K562 (cell line): ENCODE data around the gene PPIL6. TPM values are rescaled to one million over a fixed set of nuclear protein-coding genes. Genes with fewer than 3 reads are reported as not detected.

ENCODE experiments used
- ATAC-seq: fragments of 200-7000 bp; cut with Tn5 transposase; 3 replicates; pipeline ENCODE4 v1.9.1; 2020; ENCODE audit warnings: moderate library complexity
- BruUV-seq: library from RNA; stranded (reverse); fragments of 400-500 nt; replicated peaks from 2 replicates; lab custom pipeline; 2021; lab: Mats Ljungman, UMichigan
- CTCF ChIA-PET: fragments of 300-600 bp; formaldehyde crosslinking; extraction: SDS; loops from one replicate; lab custom pipeline; 2021; ENCODE audit warnings: low intra/inter-chr PET ratio; lab: Yijun Ruan, JAX
- POLR2A ChIA-PET: fragments of 300-600, 350-650 bp; sonication (Branson Sonifier 250); formaldehyde crosslinking; extraction: SDS; loops from one replicate; lab custom pipeline; 2021; ENCODE audit warnings: antibody characterized with exemption, inconsistent platforms; lab: Yijun Ruan, JAX
- DNase-seq, 4 experiments: peaks; one replicate each; pipeline versions ENCODE4 v3.0.0 to v3.0.0-alpha.2; 2011 to 2018; ENCODE audit warnings: low spot score in 3 of 4, mixed read lengths in 3 of 4; ENCODE audit errors: extremely low read depth in 1 of 4
- FAIRE-seq: peaks from 2 replicates; lab custom pipeline; 2011; peaks lifted over from hg19 to GRCh38; lab: Jason Lieb, UNC
- H2AFZ ChIP-seq: 2 replicates; pipeline ENCODE4 v1.6.0; 2011; ENCODE audit warnings: low read depth, low read length, control low read depth, inconsistent platforms
- H3K27ac ChIP-seq: fragments of 200-600 bp; 3 replicates; pipeline ENCODE4 v1.8.0; 2011; ENCODE audit warnings: low read depth, mild to moderate bottlenecking, control low read depth, inconsistent platforms, low read length, moderate library complexity, mixed read lengths; ENCODE audit errors: extremely low read depth
- H3K27me3 ChIP-seq, 2 experiments: fragments of 300-600 bp in 1 of 2; 2 replicates in 1 of 2; 3 replicates in 1 of 2; pipeline versions ENCODE4 v1.6.0 to v1.8.0; 2011; ENCODE audit warnings: inconsistent platforms in 2 of 2, low read length in 2 of 2, mild to moderate bottlenecking in 1 of 2, mixed read lengths in 1 of 2, moderate library complexity in 1 of 2; ENCODE audit not compliant: control insufficient read depth in 2 of 2, insufficient read depth in 2 of 2
- H3K36me3 ChIP-seq: fragments of 300-600 bp; 3 replicates; pipeline ENCODE4 v1.8.0; 2011; ENCODE audit warnings: mild to moderate bottlenecking, low read length, inconsistent platforms; ENCODE audit not compliant: control insufficient read depth, insufficient read depth
- H3K4me1 ChIP-seq, 2 experiments: fragments of 200-600 bp in 1 of 2; replicated peaks in 1 of 2; 2 replicates in 1 of 2; 3 replicates in 1 of 2; pipeline versions ENCODE4 v1.5.1 to v1.8.0; 2011; ENCODE audit warnings: inconsistent platforms in 2 of 2, low read length in 2 of 2, mild to moderate bottlenecking in 1 of 2, mixed read lengths in 1 of 2, moderate library complexity in 1 of 2; ENCODE audit not compliant: control insufficient read depth in 2 of 2, insufficient read depth in 2 of 2
- H3K4me2 ChIP-seq: 2 replicates; pipeline ENCODE4 v1.6.1; 2011; ENCODE audit warnings: low read length, control low read depth, inconsistent platforms, mixed read lengths; ENCODE audit not compliant: insufficient read depth
- H3K4me3 ChIP-seq: fragments of 200-600 bp; sonication (generic), shearing (Covaris generic); 2 replicates; pipeline ENCODE4 v1.5.1; 2016; ENCODE audit warnings: control low read depth, inconsistent platforms
- H3K79me2 ChIP-seq: fragments of 200-600 bp; 3 replicates; pipeline ENCODE4 v1.8.0; 2011; ENCODE audit warnings: low read length, inconsistent platforms; ENCODE audit not compliant: control insufficient read depth, insufficient read depth
- H3K9ac ChIP-seq, 2 experiments: 2 replicates each; pipeline versions ENCODE4 v1.6.0 to v1.6.1; 2011; ENCODE audit warnings: low read depth in 2 of 2, low read length in 2 of 2, control low read depth in 1 of 2, inconsistent platforms in 1 of 2, mild to moderate bottlenecking in 1 of 2, mixed read lengths in 1 of 2; ENCODE audit not compliant: insufficient read depth in 1 of 2
- H3K9me1 ChIP-seq: one replicate; pipeline ENCODE4 v1.6.0; 2011; ENCODE audit warnings: inconsistent platforms, mild to moderate bottlenecking, low read length, moderate library complexity; ENCODE audit not compliant: control insufficient read depth, insufficient read depth
- H3K9me3 ChIP-seq: replicated peaks from 2 replicates; pipeline ENCODE4 v1.5.1; 2011; ENCODE audit warnings: low read depth, low read length, inconsistent platforms; ENCODE audit not compliant: control insufficient read depth, insufficient read depth
- H4K20me1 ChIP-seq: replicated peaks from 2 replicates; pipeline ENCODE4 v1.6.1; 2011; ENCODE audit warnings: low read length, inconsistent platforms, mixed read lengths; ENCODE audit not compliant: control insufficient read depth, insufficient read depth
- CREM ChIP-seq: IDR thresholded peaks from 2 replicates; pipeline ENCODE4 v1.6.1; 2014; ENCODE audit warnings: antibody characterized with exemption, low read depth
- HMG20B ChIP-seq: fragments of 250-450 bp; sonication (Bioruptor Pico); IDR thresholded peaks from 2 replicates; pipeline ENCODE4 v1.5.0; 2021; ENCODE audit warnings: mild to moderate bottlenecking
- POLR2A ChIP-seq: fragments of 450-650 bp; conservative IDR thresholded peaks from 2 replicates; pipeline ENCODE4 v1.6.1; 2016
- TEAD2 ChIP-seq: fragments of 450-650 bp; IDR thresholded peaks from 2 replicates; pipeline ENCODE4 v1.6.1; 2016; ENCODE audit warnings: missing genetic modification characterization, control low read depth, missing compliant biosample characterization
- ZNF253 ChIP-seq: fragments of 250-450 bp; sonication (Bioruptor Pico); conservative IDR thresholded peaks from 2 replicates; pipeline ENCODE4 v1.6.1; 2021; ENCODE audit warnings: mild to moderate bottlenecking
- ZNF695 ChIP-seq: fragments of 450-650 bp; formaldehyde crosslinking; IDR thresholded peaks from 2 replicates; pipeline ENCODE4 v1.4.0; 2020; ENCODE audit warnings: mild to moderate bottlenecking, moderate library complexity
- WGBS: fragments of 100-300 bp; shearing (Covaris generic); methylation state at CpG from one replicate; pipeline ENCODE4 v1.1.6; 2016; ENCODE audit warnings: low coverage, mixed read lengths; ENCODE audit not compliant: insufficient coverage; ENCODE audit errors: missing lambda C conversion rate; 5-methylcytosine and 5-hydroxymethylcytosine counted together
- in situ Hi-C: fragments of 300-500 bp; cut with MboI; formaldehyde crosslinking; loops from 4 replicates; pipeline ENCODE4 v1.15.0; 2018; ENCODE audit warnings: inconsistent platforms, mixed read lengths
- intact Hi-C: fragments of 100-400 bp; cut with micrococcal nuclease; formaldehyde crosslinking; loops from 2 replicates; pipeline ENCODE4 v1.14.2; 2022
- polyA plus RNA-seq, 8 experiments: library from polyadenylated mRNA; depleted of rRNA in 4 of 8; stranded (reverse) in 5 of 8; unstranded in 3 of 8; fragments of >200 nt; fragmentation: Nextera tagmentation in 2 of 8; fragmentation: Illumina TruSeq in 1 of 8; extraction: Ambion mirVana in 2 of 8; extraction: Trizol in 1 of 8; gene quantifications; 2 replicates each; pipeline versions ENCODE4 v1.2.1 to v1.2.3, GENCODE V29; 2011 to 2014; ENCODE audit warnings: inconsistent platforms in 1 of 8, missing spikeins in 1 of 8
- total RNA-seq, 7 experiments: library from RNA; depleted of rRNA in 6 of 7; stranded (reverse); fragments of >200 nt in 6 of 7; fragmentation: Illumina TruSeq in 2 of 7; extraction: Trizol in 2 of 7; gene quantifications; 2 replicates each; pipeline versions ENCODE4 v1.2.1 to v1.2.3, GENCODE V29; 2011 to 2021; ENCODE audit warnings: low replicate concordance in 1 of 7
- TF ChIP-seq, protein P1 (sequence below): fragments of 250-450 bp; sonication (Bioruptor Pico); IDR thresholded peaks from 2 replicates; pipeline ENCODE4 v1.8.0; 2021; ENCODE audit warnings: mild to moderate bottlenecking, moderate library complexity
- TF ChIP-seq, protein P2 (sequence below): fragments of 150-350 bp; conservative IDR thresholded peaks from 2 replicates; pipeline ENCODE4 v1.6.1; 2014; ENCODE audit warnings: low read length

Gene PPIL6
- total and polyA plus RNA-seq, 9 of the 15 experiments (the other 6 are each of a cell fraction or from before 2014, with no cell fraction given): 0.03 to 0.98 (median 0.41) TPM; not detected in 1

DNA sequence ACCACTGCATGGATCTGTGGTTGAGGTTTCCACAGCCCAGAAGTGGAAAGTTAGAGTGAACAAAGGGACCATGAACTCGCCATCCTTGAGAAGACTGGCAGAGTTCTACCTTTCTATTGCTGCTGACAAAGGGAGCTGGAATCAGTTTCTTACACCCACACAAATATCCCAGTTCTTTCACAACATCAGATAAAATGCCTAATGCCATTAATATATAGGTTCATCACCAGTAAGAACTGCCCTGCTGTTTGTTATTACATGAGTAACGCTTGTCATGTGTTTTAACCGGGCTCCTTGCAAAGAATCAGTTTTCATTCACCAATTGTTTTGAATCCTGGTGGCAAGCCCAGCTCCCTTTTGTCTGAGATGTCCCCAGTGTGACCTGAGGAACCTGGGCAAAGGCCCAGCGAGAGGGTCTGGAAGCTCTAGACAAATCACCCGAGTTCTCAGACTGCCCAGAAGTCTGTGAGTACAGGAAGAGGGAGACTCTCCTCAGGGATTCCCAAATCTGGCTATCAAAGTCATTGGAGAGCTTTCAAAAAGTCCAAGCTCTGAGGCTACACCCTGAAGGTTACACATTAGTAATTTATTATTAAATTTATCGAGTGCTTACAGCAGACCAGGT lies 50.7 kb downstream of the PPIL6 start:
- H3K27ac ChIP-seq: no peak overlapping the region
- POLR2A ChIA-PET: interaction anchor here (0.6 to 1.3 kb wide), 3 partner anchors 9 to 295 kb away, joined by 3 to 4 read pairs (median 3); partner anchors contain the start of gene SESN1
- H3K4me2 ChIP-seq: no peak overlapping the region
- no peak overlapping the region for H2AFZ ChIP-seq
- CTCF ChIA-PET: no interaction called here
- in situ Hi-C loops: no loop called here
- 10% methylated on average over 6 of the region's 6 CpGs for WGBS
- intact Hi-C loops: loop anchor here (10.0 kb wide), 2 partner anchors 475 to 845 kb away; no protein-coding TSS in a partner anchor
- H3K9me1 ChIP-seq: no peaks in the 10 kb centered on the region
- ATAC-seq (no peak), FAIRE-seq (no peak), DNase-seq (no peak)
- no peak overlapping the region for H3K9ac ChIP-seq
- peaks cover 0 to 18% of the 10 kb centered on the region in 2 experiments; a peak in 4 of 5 replicates for H3K4me1 ChIP-seq
- TF ChIP-seq CREM: no peak
- no peak for TF ChIP-seq TEAD2
- TF ChIP-seq, protein P1, sequence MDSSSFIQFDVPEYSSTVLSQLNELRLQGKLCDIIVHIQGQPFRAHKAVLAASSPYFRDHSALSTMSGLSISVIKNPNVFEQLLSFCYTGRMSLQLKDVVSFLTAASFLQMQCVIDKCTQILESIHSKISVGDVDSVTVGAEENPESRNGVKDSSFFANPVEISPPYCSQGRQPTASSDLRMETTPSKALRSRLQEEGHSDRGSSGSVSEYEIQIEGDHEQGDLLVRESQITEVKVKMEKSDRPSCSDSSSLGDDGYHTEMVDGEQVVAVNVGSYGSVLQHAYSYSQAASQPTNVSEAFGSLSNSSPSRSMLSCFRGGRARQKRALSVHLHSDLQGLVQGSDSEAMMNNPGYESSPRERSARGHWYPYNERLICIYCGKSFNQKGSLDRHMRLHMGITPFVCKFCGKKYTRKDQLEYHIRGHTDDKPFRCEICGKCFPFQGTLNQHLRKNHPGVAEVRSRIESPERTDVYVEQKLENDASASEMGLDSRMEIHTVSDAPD (CRISPR knock-in tag): no peak
- TF ChIP-seq ZNF253 (CRISPR knock-in tag): no peak
- TF ChIP-seq POLR2A: no peak
- TF ChIP-seq, protein P2, sequence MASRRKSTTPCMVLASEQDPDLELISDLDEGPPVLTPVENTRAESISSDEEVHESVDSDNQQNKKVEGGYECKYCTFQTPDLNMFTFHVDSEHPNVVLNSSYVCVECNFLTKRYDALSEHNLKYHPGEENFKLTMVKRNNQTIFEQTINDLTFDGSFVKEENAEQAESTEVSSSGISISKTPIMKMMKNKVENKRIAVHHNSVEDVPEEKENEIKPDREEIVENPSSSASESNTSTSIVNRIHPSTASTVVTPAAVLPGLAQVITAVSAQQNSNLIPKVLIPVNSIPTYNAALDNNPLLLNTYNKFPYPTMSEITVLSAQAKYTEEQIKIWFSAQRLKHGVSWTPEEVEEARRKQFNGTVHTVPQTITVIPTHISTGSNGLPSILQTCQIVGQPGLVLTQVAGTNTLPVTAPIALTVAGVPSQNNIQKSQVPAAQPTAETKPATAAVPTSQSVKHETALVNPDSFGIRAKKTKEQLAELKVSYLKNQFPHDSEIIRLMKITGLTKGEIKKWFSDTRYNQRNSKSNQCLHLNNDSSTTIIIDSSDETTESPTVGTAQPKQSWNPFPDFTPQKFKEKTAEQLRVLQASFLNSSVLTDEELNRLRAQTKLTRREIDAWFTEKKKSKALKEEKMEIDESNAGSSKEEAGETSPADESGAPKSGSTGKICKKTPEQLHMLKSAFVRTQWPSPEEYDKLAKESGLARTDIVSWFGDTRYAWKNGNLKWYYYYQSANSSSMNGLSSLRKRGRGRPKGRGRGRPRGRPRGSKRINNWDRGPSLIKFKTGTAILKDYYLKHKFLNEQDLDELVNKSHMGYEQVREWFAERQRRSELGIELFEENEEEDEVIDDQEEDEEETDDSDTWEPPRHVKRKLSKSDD: no peak
- TF ChIP-seq HMG20B: no peak
- no peak for TF ChIP-seq ZNF695 (CRISPR knock-in tag)
- no TSS peak for BruUV-seq
- no peaks in the 10 kb centered on the region for H3K79me2 ChIP-seq
- no peaks in the 10 kb centered on the region for H3K27me3 ChIP-seq
- no peaks in the 10 kb centered on the region for H3K9me3 ChIP-seq
- H3K36me3 ChIP-seq: no peaks in the 10 kb centered on the region
- H3K4me3 ChIP-seq: no peak overlapping the region
- no peaks in the 10 kb centered on the region for H4K20me1 ChIP-seq
